AG08396 (cell line): ENCODE data around the gene PDGFC.

Experiments
- DNase-seq: peaks from one replicate; pipeline ENCODE4 v3.0.0; 2012; ENCODE audit warnings: low spot score, mixed read lengths

Gene PDGFC

DNA sequence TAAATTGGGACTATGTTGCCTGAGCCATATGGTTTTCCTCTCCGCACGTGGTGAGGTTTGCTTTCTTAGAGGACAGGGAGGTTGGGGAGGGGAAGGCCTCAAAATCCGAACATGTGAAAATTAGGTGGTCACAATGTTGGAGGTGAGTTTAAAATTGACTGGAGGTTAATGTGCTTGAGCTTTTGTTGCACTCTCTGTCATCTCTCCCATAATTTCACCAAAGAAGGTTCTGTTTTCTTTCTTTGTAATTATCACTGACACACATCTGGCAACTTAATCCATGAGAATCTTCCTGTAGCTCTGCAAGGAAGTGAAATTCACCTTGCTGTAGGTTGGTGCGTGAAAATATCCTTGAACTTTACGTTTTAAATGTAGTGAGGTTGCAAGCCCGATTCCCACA is 225.5 kb downstream of the PDGFC start:
- DNase-seq: no peak

DNA sequence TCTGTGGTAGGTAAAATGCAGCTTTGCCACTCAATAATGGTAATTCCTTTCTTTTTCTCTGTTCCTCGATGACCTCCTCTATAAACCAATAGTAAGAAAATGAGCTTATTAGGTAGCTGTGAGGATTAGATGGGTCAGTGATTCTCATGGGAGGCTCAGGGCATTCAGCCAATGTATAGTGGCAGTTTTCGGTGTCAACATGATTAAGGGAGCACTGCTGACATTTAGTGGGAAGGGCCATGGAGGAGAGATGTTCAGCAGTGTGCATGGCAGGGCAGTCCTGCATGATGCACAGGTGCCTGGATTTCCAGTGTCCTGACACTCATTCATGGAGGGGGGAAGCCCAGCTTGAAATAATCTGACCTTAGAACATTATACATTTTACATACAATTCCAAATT is 232.8 kb downstream of the PDGFC start:
- no peak for DNase-seq

DNA sequence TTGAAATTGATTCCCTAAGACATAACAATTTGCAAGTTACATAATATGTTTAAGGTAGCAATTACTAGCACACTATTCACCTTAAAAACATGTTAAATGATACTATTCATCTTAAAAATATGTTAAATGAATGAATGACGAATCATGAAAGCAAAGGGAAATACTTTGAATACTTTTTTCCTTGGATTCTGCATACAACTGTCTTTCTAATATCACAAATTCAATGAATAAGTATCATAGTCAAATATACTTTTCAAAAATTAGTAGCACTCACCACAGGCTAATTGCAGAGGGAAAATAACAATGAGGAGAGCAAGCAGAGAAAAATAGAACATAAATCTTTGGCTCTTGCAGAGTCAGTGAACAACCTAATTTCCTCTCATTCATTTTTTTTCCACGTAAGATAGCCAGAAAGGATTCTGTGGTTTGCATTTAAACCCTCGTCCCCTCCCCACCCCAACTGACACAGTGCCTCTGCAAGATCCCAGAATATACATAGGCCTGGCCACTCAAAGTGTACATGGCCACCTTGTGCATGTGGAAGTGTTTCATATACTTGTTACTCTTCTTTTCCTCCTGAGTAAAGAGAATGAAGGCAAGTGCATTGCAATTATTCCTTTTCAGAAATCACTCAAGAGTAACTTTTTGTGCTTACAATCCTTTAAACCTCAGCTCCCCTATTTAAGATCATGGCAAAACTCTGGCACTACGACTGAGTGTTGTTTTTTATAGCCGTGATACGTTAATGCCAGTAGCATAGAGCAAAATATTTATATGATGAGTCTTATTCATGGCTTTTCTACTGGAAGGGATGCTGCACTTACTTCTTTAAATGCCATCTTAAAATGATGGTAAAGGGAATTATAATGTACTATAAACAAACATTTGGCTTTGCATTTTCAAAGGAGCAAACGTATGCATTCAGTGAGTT is 236.4 kb downstream of the PDGFC start:
- no peak for DNase-seq

DNA sequence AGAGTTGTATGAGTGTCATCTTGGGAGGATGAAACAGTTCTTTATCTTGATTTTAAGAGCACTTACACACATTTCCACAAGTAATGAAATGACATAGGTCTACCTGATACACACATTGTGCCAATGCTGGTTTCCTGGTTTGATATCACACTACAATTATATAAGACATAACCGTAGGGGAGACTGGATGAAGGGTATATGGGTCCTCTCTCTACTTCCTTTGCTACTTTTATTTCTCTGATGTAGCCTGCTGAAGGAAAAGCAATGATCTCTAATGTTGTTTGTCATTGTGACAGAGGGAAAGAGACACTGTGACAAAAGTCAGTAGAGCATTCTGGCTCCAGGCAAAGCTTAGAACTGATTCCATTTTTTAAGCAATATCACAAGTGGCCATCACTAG is 238.0 kb downstream of the PDGFC start:
- no peak for DNase-seq

DNA sequence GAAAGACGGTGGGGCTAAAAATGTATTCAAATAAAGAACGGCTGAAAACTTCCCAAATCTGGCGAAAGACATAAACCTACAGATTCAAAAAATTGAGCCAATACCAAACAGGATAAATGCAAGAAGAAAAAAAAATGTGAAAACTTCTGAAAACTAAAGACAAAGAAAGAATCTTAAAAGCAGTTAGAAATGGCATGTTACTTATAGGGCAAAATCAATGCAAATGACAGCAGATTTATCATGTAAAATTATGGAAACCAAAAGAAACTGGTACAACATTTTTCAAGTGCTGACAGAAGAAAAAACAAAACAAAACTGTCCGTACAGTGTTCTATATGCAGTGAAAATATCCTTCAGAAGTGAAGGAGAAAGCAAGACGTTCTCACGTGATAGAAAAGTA is 239.0 kb downstream of the PDGFC start:
- no peak for DNase-seq

DNA sequence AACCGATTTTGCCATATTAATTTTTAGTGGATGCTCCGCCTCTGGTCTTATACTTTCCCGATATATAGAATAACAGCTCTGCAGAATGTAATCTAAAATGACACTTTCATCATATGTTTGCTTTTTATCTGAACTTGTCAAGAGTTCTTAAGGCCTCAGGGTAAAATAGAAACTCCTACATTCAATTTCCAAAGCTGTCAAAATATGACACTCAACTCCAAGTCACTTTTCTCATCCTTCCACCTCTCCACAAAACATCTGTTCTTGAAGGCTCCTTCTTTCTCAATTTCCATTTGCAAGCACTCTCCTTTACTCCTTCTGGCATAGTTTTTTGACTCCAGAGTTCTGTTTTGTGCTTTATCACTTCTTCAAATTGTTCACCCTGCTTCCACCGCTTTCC is 242.2 kb downstream of the PDGFC start:
- DNase-seq: no peak

DNA sequence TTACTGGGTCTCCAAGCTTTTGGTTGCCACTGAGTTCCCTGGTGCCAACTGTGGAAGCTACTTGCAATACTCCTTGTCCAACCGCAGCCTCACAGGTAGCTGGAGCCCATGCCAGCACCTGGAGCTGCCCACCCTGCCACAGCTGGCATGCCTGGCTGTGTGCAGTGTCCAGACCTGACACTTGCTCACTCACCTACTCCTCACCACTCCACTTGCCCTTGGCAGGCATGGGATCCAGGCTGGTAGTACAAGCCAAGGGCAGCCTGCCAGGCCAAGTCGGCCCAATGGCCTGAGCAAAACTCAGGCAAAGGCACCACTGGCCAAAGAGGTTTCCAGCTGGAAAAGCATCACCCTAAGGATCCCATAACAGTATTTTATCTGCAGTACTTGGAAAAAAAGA is 246.3 kb downstream of the PDGFC start:
- DNase-seq: no peak

DNA sequence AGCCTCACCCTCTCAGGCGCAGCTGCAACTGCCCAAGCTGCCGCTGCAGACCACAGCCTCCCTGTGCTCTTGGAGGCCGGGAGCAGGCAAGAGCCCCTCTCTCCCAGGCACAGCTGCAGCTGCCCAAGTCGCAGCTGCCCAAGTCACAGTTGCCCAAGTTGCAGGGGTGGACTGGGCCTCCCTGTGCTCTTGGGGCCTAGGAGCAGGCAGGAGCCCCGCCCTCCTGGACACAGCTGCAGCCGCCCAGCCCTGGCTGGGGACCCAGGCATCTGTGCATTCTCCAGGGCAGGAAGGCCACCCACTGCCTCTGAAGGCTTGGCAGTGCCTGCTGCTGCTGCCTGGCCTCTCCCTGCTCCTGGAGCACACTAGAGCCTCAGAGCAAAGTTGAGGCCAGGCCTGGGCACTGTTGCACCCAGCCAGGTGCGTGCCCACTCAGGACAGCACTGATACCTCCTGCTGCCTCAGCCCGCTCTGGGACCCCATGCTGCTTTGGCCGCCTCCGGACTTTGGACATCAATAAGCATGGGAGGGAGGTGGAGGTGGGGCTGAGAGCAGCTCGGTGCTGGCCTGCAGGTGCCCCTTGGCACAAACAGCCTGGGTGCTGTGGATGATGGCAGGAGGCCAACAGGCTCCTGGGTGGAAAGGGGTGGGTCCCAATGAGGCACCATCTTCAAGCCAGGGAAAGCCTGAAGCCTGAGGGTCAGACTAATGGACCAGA is 247.5 kb downstream of the PDGFC start:
- no peak for DNase-seq

DNA sequence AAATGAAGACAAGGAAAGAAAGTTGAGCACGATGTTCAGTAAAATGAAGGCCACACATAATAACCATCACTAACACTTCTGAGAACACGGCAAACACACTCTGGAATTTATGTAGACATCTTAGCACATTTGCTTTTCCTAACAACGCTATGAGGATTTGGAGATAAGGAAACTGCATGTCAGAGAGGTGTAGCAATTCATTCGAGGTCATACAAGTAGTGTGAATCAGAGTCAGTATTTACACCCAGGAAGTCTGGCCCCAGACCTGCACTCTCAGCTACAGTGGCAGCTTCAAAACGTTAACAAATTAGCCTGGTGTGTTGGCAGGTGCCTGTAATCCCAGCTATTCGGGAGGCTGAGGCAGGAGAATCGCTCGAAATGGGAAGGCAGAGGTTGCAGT is 253.4 kb downstream of the PDGFC start:
- no peak for DNase-seq

DNA sequence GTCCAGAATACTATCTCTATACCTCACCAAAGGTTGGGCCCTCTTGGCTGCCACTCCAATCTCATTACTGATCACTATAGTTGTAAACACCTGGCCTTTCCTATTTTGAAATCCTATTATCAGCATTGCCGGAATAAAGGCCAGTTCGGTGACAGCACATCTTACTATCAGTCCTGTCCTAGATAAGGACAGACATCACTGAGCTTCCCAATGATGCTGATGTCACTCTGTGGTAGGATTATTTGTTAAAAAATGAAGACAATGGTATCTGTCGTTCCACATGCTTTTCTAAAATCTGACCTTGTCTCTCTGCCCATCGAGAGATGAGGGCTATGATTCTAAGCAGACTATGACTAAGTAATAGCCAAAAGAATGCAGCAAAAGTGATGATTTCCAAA is 260.4 kb downstream of the PDGFC start:
- no peak for DNase-seq
